ENCODE results near the gene LHFPL3. TPM values are rescaled to one million over a fixed set of nuclear protein-coding genes. Genes with fewer than 3 reads are reported as not detected.

The LHFPL3 gene
- total RNA-seq, 1 experiment from 2014 or later, result not detected

GRCh38 chr7:104898434-104898833 lies 570.0 kb downstream of the LHFPL3 start:
- no TSS peak for BruUV-seq (replicated peaks)
- no peaks in the 10 kb centered on the region for H3K79me2 ChIP-seq (ENCODE audit: insufficient read depth, low read length)
- H3K4me1 ChIP-seq (ENCODE audit: control insufficient read depth in 1 of 2, insufficient read depth in 2 of 2, low read length in 2 of 2), result no peaks in the 10 kb centered on the region
- ChIA-PET CTCF (interaction anchor here (1.1 kb wide), 1 partner anchor 20 kb away, joined by 3 read pairs; no protein-coding TSS in a partner anchor), RAD21 (ENCODE audit: low non-redundant PET in 1 of 2, low total read pairs in 2 of 2, uncharacterized antibody in 2 of 2, unreplicated experiment in 2 of 2) (no interaction called here), POLR2A (no interaction called here)
- H2AFZ ChIP-seq (ENCODE audit: low read depth, low read length, poor library complexity, severe bottlenecking), result no peak overlapping the region
- H3K36me3 ChIP-seq (ENCODE audit: control insufficient read depth in 1 of 2, insufficient read depth in 2 of 2, low read length in 2 of 2), result no peaks in the 10 kb centered on the region
- no peaks in the 10 kb centered on the region for H3K27me3 ChIP-seq (ENCODE audit: insufficient read depth, low read length)
- no peak overlapping the region for H3K4me2 ChIP-seq (ENCODE audit: low read length)
- H3K4me3 ChIP-seq (replicated peaks in 1 of 2; ENCODE audit: low read depth in 1 of 2, low read length in 2 of 2), result no peak overlapping the region
- H3K27ac ChIP-seq (ENCODE audit: low read depth, low read length), result no peak overlapping the region
- DNase-seq (ENCODE audit: low read depth, low spot score) (no peak), ATAC-seq (no peak)
- no peaks in the 10 kb centered on the region for H4K20me1 ChIP-seq (ENCODE audit: insufficient read depth)
- intact Hi-C loops (cut with micrococcal nuclease), result no loop called here
- H3K9ac ChIP-seq (ENCODE audit: low read length), result no peak overlapping the region
- TF ChIP-seq SRF (IDR thresholded peaks at IDR 0.05; ENCODE audit: low read depth) (no peak), TCF7L2 (IDR thresholded peaks at IDR 0.05; ENCODE audit: borderline replicate concordance, extremely low read depth, insufficient read depth, insufficient read length) (no peak), POLR2AphosphoS5 (IDR thresholded peaks at IDR 0.05; ENCODE audit: low read depth, low read length) (no peak), POLR2A (IDR thresholded peaks at IDR 0.05; ENCODE audit: borderline replicate concordance, extremely low read depth, insufficient read depth, insufficient read length) (no peak), REST (IDR thresholded peaks at IDR 0.05; ENCODE audit: low read depth) (no peak), JUND (IDR thresholded peaks at IDR 0.05) (no peak), EZH2phosphoT487 (IDR thresholded peaks at IDR 0.05; ENCODE audit: borderline replicate concordance) (no peak), MAX (IDR thresholded peaks at IDR 0.05) (no peak), SP1 (IDR thresholded peaks at IDR 0.05; ENCODE audit: low read depth) (no peak)
- no peaks in the 10 kb centered on the region for H3K9me2 ChIP-seq (ENCODE audit: insufficient read depth)
- H3K9me3 ChIP-seq (ENCODE audit: control insufficient read depth in 1 of 2, insufficient read depth in 1 of 2, low read depth in 1 of 2, low read length in 2 of 2), result no peaks in the 10 kb centered on the region
